Ectodermal cell (in vitro differentiated cells): ENCODE measurements around the gene TCERG1L.

Experiments used
- H3K27ac ChIP-seq: 2 replicates; pipeline ENCODE4 v1.7.0; 2013; ENCODE audit warnings: mild to moderate bottlenecking, low read depth, low read length; ENCODE audit not compliant: insufficient read depth, poor library complexity, severe bottlenecking
- H3K27me3 ChIP-seq: 2 replicates; pipeline ENCODE4 v1.7.0; 2013; ENCODE audit warnings: mild to moderate bottlenecking, low read length; ENCODE audit not compliant: insufficient read depth, control insufficient read depth, poor library complexity, severe bottlenecking
- H3K36me3 ChIP-seq: one replicate; pipeline ENCODE4 v1.7.0; 2013; ENCODE audit warnings: low read length; ENCODE audit not compliant: control insufficient read depth, insufficient read depth
- H3K4me1 ChIP-seq: one replicate; pipeline ENCODE4 v1.7.0; 2013; ENCODE audit warnings: low read length; ENCODE audit not compliant: control insufficient read depth, insufficient read depth
- H3K4me3 ChIP-seq: 2 replicates; pipeline ENCODE4 v1.7.0; 2013; ENCODE audit warnings: low read depth, low read length, control low read depth; ENCODE audit not compliant: insufficient read depth
- H3K9me3 ChIP-seq: 2 replicates; pipeline ENCODE4 v1.7.0; 2013; ENCODE audit warnings: mild to moderate bottlenecking, low read length, moderate library complexity; ENCODE audit not compliant: control insufficient read depth
- WGBS, 2 experiments: methylation state at CpG; one replicate each; pipeline ENCODE4 v1.1.7; 2013; ENCODE audit warnings: missing lambda C conversion rate in 2 of 2; 5-methylcytosine and 5-hydroxymethylcytosine counted together

TCERG1L gene

DNA sequence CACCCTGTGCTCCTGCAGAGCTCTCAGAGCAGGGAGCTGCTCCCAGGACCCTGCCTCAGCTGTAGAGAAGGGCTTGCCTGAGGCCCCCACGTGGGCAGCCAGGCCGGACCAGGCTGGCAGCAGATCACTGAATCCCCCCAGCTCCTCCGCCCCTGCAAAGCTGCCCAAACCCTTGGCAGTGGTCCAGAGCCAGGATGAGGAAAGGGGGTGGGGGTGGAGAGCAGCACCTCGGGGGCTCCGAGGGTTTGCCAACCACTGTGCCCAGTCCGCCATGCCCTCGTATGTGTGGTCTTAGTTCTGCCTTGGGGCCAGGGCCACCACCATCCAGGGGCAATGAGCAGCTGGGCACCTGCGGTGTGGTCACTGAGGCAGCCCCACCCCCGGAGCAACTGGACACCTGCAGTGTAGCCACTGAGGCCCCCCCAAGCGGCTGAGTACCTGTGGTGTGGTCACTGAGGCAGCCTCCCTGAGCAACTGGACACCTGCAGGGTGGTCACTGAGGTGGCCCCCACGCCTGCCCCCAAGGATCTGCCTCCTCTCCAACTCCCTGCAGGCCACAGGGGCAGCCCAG is 90.8 kb downstream of the TCERG1L start:
- no peak overlapping the region for H3K4me3 ChIP-seq
- H3K36me3 ChIP-seq, result no peaks in the 10 kb centered on the region
- 94% methylated on average over 11 of the region's 11 CpGs for WGBS, 2 experiments
- no peak overlapping the region for H3K27ac ChIP-seq
- H3K27me3 ChIP-seq, result no peaks in the 10 kb centered on the region
- no peaks in the 10 kb centered on the region for H3K9me3 ChIP-seq
- H3K4me1 ChIP-seq, result no peaks in the 10 kb centered on the region

DNA sequence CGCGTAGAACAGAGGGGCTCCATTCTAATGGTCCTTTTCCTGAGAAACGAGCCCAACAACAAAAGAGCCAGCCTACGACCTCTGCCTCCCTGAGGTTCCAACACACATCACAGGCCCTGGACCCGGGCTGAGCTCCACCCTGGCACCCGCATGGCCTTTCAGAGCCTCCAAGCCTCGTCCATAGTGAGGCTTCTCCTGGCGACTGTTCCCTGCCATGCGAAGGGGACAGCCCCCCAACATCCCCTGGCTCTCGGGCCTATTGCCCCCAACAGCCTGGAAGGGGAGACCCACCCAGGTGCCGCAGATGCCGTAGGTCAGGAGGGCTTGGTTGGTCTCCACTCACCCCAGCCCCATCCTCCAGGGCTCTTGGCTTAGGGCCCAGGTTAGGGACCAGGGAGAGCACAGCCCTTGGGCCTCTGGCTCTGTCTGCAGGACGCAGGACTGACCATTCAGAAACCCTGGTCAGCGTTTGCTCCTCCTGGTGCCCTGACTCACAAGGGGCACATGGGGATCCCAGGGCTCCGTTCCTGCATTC is 91.5 kb downstream of the TCERG1L start:
- Histone ChIP-seq H3K27me3 (no peaks in the 10 kb centered on the region), H3K36me3 (no peaks in the 10 kb centered on the region), H3K27ac (no peak overlapping the region), H3K4me1 (no peaks in the 10 kb centered on the region), H3K9me3 (no peaks in the 10 kb centered on the region), H3K4me3 (no peak overlapping the region)
- WGBS, 2 experiments, result 94% methylated on average over 15 of the region's 15 CpGs

DNA sequence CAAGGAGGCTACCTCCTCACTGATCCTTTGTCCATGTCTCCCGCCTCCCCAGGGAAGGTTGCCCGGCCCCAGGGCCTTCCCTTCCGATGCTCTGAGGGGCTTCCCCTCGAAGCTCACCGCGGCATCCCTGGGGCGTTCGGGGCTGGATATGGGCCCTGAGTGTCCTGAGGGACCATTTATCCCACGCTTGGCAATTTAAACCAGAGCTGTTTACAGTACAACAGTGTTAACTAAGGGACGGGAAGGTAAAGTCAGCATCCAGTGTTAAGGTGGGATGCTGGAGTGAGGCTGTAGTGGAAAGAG is 92.0 kb downstream of the TCERG1L start:
- no peak overlapping the region for H3K4me3 ChIP-seq
- H3K27ac ChIP-seq, result no peak overlapping the region
- H3K27me3 ChIP-seq, result no peaks in the 10 kb centered on the region
- H3K36me3 ChIP-seq, result no peaks in the 10 kb centered on the region
- WGBS, 2 experiments, result 96 to 97% methylated on average over 10 of the region's 10 CpGs
- H3K9me3 ChIP-seq, result no peaks in the 10 kb centered on the region
- no peaks in the 10 kb centered on the region for H3K4me1 ChIP-seq

DNA sequence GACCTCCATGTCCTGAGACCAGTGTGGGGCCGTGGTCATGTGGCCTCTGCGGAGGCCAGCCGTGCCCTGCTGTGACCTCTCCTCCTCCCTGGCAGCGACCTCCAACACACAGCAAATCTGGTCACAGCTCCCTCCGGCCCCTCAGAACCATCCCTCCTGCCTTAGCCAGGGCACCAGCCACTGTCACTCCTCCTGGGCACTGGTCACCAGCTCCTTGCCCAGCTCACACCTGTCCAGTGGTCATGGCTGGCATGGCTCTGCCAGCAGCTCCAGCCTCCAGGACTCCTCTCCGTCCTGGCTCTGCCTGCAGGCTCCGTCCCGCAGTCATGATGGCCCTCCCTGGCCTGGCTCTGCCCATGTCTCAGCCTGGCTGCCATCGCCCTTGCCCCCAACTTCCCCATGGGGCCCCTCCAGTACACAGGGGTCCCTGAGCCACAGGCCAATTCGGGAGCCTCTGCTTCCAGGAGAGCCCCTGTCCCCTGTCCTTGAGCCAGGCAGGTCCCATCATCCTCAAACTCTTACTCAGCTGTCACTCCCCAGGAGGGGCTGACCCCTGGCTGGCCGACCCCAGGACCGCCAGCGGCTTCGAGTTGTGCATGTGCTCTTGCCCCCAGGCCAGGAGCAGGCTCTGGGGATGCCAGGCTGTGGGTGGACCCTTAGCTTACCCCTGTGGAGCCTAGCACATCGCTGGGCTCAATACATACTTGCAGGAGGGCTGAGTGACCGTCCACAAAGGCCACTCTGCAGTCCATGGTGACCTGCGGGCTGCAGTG is 92.5 kb downstream of the TCERG1L start:
- H3K9me3 ChIP-seq, result no peaks in the 10 kb centered on the region
- no peaks in the 10 kb centered on the region for H3K4me1 ChIP-seq
- H3K36me3 ChIP-seq, result no peaks in the 10 kb centered on the region
- WGBS, 2 experiments, result 92 to 94% methylated on average over 17 of the region's 17 CpGs
- H3K4me3 ChIP-seq, result no peak overlapping the region
- no peaks in the 10 kb centered on the region for H3K27me3 ChIP-seq
- H3K27ac ChIP-seq, result no peak overlapping the region

DNA sequence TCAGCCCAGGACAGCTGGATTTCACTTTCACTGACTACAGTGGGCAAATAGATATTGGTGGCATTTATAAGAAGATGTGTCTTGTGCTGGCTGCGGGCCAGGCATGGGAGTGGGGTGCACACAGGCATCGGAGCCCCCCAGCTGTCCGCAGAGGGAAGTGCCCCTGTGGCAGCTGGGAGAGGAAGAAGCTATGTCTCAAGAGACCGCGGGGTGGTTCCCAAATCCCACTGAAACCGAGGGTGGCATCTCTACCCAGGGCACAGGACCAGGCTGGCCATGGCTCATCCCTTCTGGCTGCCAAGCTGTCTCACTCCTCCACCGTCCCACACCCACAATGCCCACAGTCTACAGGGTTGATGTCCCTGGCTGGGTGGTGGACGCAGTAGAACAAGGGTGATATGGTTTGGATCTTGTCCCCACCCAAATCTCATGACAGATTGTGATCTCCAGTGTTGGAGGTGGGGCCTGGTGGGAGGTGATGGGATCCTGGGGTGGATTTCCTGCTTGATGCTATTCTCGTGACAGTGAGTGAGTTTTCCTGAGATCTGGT is 94.8 kb downstream of the TCERG1L start:
- Histone ChIP-seq H3K4me1 (no peaks in the 10 kb centered on the region), H3K27ac (no peak overlapping the region), H3K4me3 (no peak overlapping the region), H3K27me3 (no peaks in the 10 kb centered on the region), H3K36me3 (no peaks in the 10 kb centered on the region), H3K9me3 (no peaks in the 10 kb centered on the region)
- WGBS, 2 experiments, result 94% methylated on average over 9 of the region's 9 CpGs

DNA sequence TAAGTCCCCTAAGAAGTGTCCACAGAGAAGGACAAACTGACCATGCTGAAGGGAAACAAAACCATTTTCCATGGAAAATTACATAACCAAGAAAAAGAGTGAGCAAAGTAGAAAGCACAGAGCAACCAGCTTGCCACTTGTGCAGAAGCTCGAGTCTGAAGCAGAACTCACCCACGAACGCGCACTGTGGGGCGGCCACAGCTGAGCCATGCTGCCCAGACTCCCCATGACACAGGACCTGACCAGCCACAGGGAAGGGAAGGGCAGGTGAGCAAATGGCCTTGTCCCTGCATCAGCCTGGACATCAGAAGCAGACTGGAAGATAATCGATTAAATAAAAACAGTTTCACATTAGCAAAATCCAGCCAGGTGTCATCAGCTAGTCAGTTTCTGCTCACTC is 95.7 kb downstream of the TCERG1L start:
- H3K27me3 ChIP-seq, result no peaks in the 10 kb centered on the region
- H3K27ac ChIP-seq, result no peak overlapping the region
- H3K4me3 ChIP-seq, result no peak overlapping the region
- no peaks in the 10 kb centered on the region for H3K9me3 ChIP-seq
- H3K4me1 ChIP-seq, result no peaks in the 10 kb centered on the region
- 93 to 98% methylated on average over 6 of the region's 6 CpGs for WGBS, 2 experiments
- no peaks in the 10 kb centered on the region for H3K36me3 ChIP-seq

DNA sequence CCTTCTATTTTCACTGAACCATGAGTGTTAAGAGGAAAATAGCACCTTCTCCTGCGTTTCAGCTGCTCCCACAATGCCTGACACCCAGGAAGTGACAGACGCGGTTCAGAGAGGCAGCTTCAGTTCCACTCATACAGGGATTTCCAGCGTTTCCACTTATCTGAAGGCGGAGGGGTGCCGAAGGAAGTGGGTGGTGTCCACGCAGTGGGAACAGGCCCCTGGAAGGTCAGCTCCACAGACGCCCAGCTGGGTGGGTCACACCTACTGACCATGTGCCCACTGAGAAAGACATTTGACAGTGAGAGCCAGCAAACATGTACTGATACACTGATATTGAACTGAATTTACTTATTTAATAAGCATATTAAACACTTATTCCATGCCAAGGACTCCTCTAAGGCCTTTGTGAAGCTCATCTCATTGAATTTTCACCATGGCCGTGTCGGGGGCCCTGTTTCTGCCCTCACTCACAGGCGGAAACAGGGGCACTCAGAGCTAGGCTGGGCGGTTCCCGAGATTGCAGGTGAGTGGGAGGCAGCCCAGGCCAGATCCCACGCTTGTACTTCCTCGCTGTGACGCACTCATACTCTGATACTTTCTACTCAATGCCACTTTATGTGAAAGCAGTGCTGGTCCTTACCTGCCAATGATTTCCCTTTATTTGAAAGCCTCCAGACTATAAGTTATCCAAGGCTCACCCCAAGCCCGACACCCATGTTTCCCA is 96.8 kb downstream of the TCERG1L start:
- no peaks in the 10 kb centered on the region for H3K4me1 ChIP-seq

DNA sequence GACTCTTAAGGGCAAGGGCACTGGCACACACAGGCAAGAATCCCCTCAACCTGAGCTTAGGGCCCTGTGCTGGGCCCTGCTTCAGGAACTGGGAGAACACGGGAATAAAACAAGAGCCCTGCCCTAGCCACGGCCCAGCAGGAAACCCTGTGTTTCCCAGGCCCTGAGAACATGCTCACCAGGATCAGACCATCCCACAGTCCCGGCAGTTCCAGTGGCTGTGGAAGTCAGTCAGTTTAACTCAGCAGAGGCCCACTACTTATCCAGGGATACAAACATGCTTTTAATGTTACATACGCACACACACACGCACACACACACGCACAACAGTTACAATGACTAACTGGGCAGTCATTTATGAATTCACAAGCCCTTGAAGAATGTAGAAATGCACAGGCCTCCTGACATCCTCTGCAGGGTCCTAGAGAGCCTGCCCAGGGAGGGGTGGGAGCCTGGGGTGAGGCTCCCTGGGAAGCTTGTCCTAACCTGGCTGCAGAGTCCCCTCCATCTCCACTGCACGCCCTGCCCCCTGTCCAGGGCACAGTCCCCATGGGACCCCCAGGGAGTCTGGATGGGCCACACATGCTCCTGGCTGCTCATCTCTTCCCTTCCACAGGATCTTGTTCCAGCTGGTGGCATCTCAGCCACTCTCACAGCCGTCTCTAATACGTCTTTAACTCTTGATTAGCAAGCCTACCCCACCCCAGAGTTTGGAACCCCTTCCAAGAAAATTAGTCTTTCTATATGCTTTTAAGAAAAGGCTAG is 97.6 kb downstream of the TCERG1L start:
- no peak overlapping the region for H3K27ac ChIP-seq
- 84 to 86% methylated on average over 9 of the region's 9 CpGs for WGBS, 2 experiments
- no peaks in the 10 kb centered on the region for H3K36me3 ChIP-seq
- no peaks in the 10 kb centered on the region for H3K4me1 ChIP-seq
- H3K9me3 ChIP-seq, result no peaks in the 10 kb centered on the region
- no peak overlapping the region for H3K4me3 ChIP-seq
- H3K27me3 ChIP-seq, result no peaks in the 10 kb centered on the region

More for the DNA sequence above, 96.8 kb downstream of the TCERG1L start:
- WGBS, 2 experiments, result 94 to 97% methylated on average over 17 of the region's 17 CpGs
- Histone ChIP-seq H3K9me3 (no peaks in the 10 kb centered on the region), H3K27ac (no peak overlapping the region), H3K36me3 (no peaks in the 10 kb centered on the region), H3K4me3 (no peak overlapping the region), H3K27me3 (no peaks in the 10 kb centered on the region)

DNA sequence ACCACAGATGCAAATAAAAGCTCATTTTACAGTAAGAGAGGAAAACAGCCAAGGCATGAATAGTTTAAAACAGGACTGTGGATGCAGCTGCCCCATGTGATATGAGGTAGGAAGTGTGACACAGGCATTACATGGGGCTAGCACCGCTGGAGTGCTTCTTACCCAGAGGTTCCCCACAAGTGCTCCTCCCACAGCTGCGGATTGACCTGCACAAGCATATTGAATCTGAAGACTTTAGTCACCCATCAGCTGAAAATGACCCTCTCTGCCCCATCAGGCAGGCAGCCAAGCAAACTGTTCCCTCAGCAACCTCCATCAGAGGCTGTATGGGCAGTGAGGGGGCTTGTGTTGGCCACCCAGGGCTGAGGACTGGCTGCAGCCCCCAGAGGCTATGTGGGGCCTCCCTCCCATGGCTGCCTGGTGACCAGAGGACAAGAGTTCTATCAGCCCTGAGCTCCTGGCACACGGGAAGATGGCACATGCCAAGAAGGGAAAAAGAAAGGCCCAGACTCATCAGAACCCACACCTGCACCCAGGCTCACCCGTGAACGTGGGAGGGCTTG is 98.7 kb downstream of the TCERG1L start:
- 94 to 96% methylated on average over 5 of the region's 5 CpGs for WGBS, 2 experiments
- H3K9me3 ChIP-seq, result no peaks in the 10 kb centered on the region
- no peak overlapping the region for H3K4me3 ChIP-seq
- no peaks in the 10 kb centered on the region for H3K36me3 ChIP-seq
- no peak overlapping the region for H3K27ac ChIP-seq
- no peaks in the 10 kb centered on the region for H3K4me1 ChIP-seq
- H3K27me3 ChIP-seq, result no peaks in the 10 kb centered on the region
